Lung (tissue), 12 donors: ENCODE results near the gene SUGCT. TPM values are rescaled to one million over a fixed set of nuclear protein-coding genes. Genes with fewer than 3 reads are reported as not detected.

Experiments used
- ATAC-seq: fragments of 200-7000 bp; cut with Tn5 transposase; one replicate; pipeline ENCODE4 v1.9.1; 2020; ENCODE audit warnings: moderate number of reproducible peaks; ENCODE audit not compliant: insufficient read depth, low FRiP score
- DNase-seq, 3 donors: peaks; one replicate each; pipeline ENCODE4 v3.0.0-alpha.2; 2013 to 2017
- H3K27ac ChIP-seq, 2 donors: one replicate each; pipeline ENCODE4 v1.5.1; 2013; ENCODE audit warnings: mild to moderate bottlenecking in 2 of 2, moderate library complexity in 2 of 2, control low read depth in 1 of 2, inconsistent platforms in 1 of 2, low read depth in 1 of 2, low read length in 1 of 2
- H3K27me3 ChIP-seq, 3 donors: one replicate each; pipeline ENCODE4 v1.5.1; 2013; ENCODE audit warnings: low read length in 2 of 3; ENCODE audit not compliant: control insufficient read depth in 3 of 3, insufficient read depth in 3 of 3
- H3K36me3 ChIP-seq, 4 donors: one replicate each; pipeline ENCODE4 v1.5.1; 2013; ENCODE audit warnings: low read length in 4 of 4, mild to moderate bottlenecking in 1 of 4, moderate library complexity in 1 of 4; ENCODE audit not compliant: control insufficient read depth in 4 of 4, insufficient read depth in 4 of 4
- H3K4me1 ChIP-seq, 5 donors: one replicate each; pipeline ENCODE4 v1.5.1; 2013; ENCODE audit warnings: low read length in 5 of 5, mild to moderate bottlenecking in 2 of 5, moderate library complexity in 1 of 5; ENCODE audit not compliant: control insufficient read depth in 5 of 5, insufficient read depth in 5 of 5
- H3K4me3 ChIP-seq: one replicate; pipeline ENCODE4 v1.5.1; 2013; ENCODE audit warnings: mild to moderate bottlenecking, control low read depth, moderate library complexity
- H3K9ac ChIP-seq, 2 donors: one replicate each; pipeline ENCODE4 v1.5.1; 2013; ENCODE audit warnings: low read length in 2 of 2, control low read depth in 1 of 2; ENCODE audit not compliant: insufficient read depth in 1 of 2
- H3K9me3 ChIP-seq, 4 donors: one replicate each; pipeline ENCODE4 v1.5.1; 2013; ENCODE audit warnings: low read length in 3 of 4, mild to moderate bottlenecking in 1 of 4, moderate library complexity in 1 of 4; ENCODE audit not compliant: control insufficient read depth in 4 of 4, insufficient read depth in 3 of 4
- WGBS, 2 donors: extraction: QIAGEN DNeasy Blood & Tissue Kit; methylation state at CpG; one replicate each; pipeline ENCODE4 v1.1.7; 2013; 5-methylcytosine and 5-hydroxymethylcytosine counted together
- polyA plus RNA-seq, 2 donors: library from polyadenylated mRNA; stranded (reverse); fragments of 200-250 nt; gene quantifications; one replicate each; pipeline ENCODE4 v1.2.1, GENCODE V29; 2013
- total RNA-seq, 2 donors: library from RNA; depleted of rRNA in 1 of 2; stranded (reverse); fragments of >200 nt in 1 of 2; gene quantifications; one replicate each; pipeline ENCODE4 v1.2.1, GENCODE V29; 2014 to 2021
- TF ChIP-seq, protein P1 (sequence below): IDR thresholded peaks from 2 replicates; pipeline ENCODE4 v1.5.1; 2012; ENCODE audit warnings: mild to moderate bottlenecking; ENCODE audit errors: control extremely low read depth, extremely low read depth
- donor health status: control.
- donor health status: control.
- donor health status: Bipolar disorder and iron deficiency.
- donor health status: healthy.
- donor health status: DM: yes; HTN: yes; CAD: no.

The SUGCT gene
- total and polyA plus RNA-seq, 4 donors: 0.23 to 4.2 (median 1.8) TPM

DNA sequence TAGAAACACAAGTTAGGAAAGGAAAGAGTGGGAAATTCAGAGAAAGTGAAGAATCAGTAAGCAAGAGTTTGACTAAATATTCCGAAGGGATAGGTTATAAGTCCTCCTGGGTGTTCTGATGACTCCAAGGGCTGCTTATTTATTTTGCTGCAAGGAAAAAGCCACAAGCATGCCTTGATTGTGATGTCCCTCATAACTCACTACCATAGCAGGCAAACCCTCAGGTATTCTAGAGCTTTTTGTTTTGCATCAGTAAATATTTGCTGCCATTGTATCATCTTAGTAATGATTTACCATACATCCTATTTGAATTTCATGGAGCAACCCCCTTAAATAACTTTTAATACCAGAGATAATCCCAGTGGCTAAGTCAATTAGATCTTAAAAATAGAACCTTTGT lies 688.1 kb downstream of the SUGCT start:
- no peak for DNase-seq
- Histone ChIP-seq H3K4me1 (no peaks in the 10 kb centered on the region), H3K27ac (no peak overlapping the region), H3K9me3 (no peaks in the 10 kb centered on the region), H3K4me3 (no peak overlapping the region), H3K9ac (no peak overlapping the region), H3K27me3 (no peaks in the 10 kb centered on the region), H3K36me3 (no peaks in the 10 kb centered on the region)
- 77 to 82% methylated on average over 1 of the region's 1 CpG for WGBS, 2 donors
- ATAC-seq: no peak
- TF ChIP-seq, protein P1, sequence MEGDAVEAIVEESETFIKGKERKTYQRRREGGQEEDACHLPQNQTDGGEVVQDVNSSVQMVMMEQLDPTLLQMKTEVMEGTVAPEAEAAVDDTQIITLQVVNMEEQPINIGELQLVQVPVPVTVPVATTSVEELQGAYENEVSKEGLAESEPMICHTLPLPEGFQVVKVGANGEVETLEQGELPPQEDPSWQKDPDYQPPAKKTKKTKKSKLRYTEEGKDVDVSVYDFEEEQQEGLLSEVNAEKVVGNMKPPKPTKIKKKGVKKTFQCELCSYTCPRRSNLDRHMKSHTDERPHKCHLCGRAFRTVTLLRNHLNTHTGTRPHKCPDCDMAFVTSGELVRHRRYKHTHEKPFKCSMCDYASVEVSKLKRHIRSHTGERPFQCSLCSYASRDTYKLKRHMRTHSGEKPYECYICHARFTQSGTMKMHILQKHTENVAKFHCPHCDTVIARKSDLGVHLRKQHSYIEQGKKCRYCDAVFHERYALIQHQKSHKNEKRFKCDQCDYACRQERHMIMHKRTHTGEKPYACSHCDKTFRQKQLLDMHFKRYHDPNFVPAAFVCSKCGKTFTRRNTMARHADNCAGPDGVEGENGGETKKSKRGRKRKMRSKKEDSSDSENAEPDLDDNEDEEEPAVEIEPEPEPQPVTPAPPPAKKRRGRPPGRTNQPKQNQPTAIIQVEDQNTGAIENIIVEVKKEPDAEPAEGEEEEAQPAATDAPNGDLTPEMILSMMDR: no peak

DNA sequence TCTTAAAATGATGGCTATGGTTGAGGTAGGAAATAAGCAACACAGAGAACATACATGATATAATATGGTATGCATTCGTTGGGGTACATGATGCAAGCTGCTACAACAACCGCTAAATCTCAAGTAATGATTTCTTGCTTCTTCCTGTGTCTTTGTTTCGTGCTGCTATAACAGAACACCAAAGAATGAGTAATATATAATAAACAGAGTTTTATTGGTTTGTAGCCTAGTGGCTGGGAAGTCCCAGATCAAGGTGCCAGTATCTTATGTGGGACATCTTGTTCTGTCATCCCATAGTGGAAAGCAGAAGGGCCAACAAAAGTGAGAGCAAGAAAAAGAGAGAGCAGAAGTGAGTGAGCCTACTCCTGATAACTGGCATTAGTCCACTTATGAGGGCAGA lies 689.7 kb downstream of the SUGCT start:
- TF ChIP-seq, protein P1: no peak
- Histone ChIP-seq H3K27me3 (no peaks in the 10 kb centered on the region), H3K4me1 (no peaks in the 10 kb centered on the region), H3K36me3 (no peaks in the 10 kb centered on the region), H3K4me3 (no peak overlapping the region), H3K9ac (no peak overlapping the region), H3K9me3 (no peaks in the 10 kb centered on the region), H3K27ac (no peak overlapping the region)
- ATAC-seq (no peak), DNase-seq (no peak)
- WGBS, 2 donors: 77 to 90% methylated on average over 3 of the region's 3 CpGs

DNA sequence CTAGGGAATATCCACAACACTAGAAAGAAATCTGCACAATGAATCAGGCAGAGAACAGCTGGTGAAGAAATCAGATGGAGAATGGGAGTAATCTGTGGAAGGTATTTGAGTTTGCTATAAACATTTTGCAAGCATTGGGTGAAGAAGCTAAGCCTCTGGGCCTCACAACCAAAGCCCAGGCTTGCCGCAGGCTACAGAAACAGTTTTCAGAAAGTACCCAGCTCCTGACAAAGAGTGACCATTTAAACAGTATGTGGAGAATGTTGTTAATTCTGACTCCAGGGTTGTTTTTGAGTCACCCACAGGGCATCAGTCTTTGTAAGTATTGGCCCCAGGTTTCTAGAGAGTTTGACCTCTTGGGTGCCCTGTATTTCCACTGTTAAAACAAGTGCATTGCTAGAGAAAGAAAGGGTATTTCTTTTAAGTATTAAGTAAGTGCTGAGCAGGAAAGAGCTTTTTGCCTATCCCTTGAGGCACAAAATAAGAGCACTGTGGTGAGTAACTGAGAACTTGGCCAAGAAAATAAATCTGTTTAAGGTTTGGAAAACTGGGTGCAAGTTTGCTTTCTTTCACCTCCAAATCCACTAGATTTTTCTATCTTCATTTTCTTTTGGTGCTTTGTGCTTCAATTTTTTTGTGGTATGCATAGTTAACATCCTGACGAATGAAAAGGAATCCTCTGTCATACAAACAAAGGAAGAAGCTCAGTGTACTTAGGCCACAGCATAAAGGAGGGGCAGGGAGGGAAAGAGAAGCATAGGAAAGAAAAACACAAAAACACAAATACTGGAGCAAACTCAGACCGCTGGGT lies 691.8 kb downstream of the SUGCT start:
- H3K36me3 ChIP-seq: no peaks in the 10 kb centered on the region
- no peak overlapping the region for H3K9ac ChIP-seq
- ATAC-seq: no peak
- no peak for DNase-seq
- no peaks in the 10 kb centered on the region for H3K9me3 ChIP-seq
- TF ChIP-seq, protein P1: no peak
- no peaks in the 10 kb centered on the region for H3K4me1 ChIP-seq
- H3K27me3 ChIP-seq: no peaks in the 10 kb centered on the region
- no peak overlapping the region for H3K27ac ChIP-seq
- no peak overlapping the region for H3K4me3 ChIP-seq
- WGBS, 2 donors: 63 to 78% methylated on average over 3 of the region's 3 CpGs
